22Rv1 (cell line): ENCODE measurements around the gene REPS1.

ENCODE experiments used
- H3K27ac ChIP-seq: fragments of 450-650 bp; 2 replicates; pipeline ENCODE4 v1.5.1; 2017
- CTCF ChIP-seq: fragments of 450-650 bp; IDR thresholded peaks from 2 replicates; pipeline ENCODE4 v1.5.1; 2017; ENCODE audit warnings: mild to moderate bottlenecking
- ZFX ChIP-seq: fragments of 450-650 bp; IDR thresholded peaks from 2 replicates; pipeline ENCODE4 v1.6.1; 2017; ENCODE audit warnings: antibody characterized with exemption, borderline replicate concordance

REPS1 gene

GRCh38 chr6:138958595-138958994, 29.5 kb downstream of the REPS1 start:
- no peak for TF ChIP-seq ZFX
- no peak for TF ChIP-seq CTCF
- H3K27ac ChIP-seq = no peak overlapping the region

- TF ChIP-seq ZFX (no peak), CTCF (no peak)
- no peak overlapping the region for H3K27ac ChIP-seq
Measured at GRCh38 chr6:138957903-138958302, 30.1 kb downstream of the REPS1 start.

- TF ChIP-seq ZFX = no peak
- no peak for TF ChIP-seq CTCF
- H3K27ac ChIP-seq = no peak overlapping the region
Measured at GRCh38 chr6:138957484-138957883, 30.6 kb downstream of the REPS1 start.

GRCh38 chr6:138956244-138956924, 31.7 kb downstream of the REPS1 start:
- no peak for TF ChIP-seq CTCF
- no peak for TF ChIP-seq ZFX
- H3K27ac ChIP-seq = no peak overlapping the region

- TF ChIP-seq CTCF (no peak), ZFX (no peak)
- H3K27ac ChIP-seq = no peak overlapping the region
Measured at GRCh38 chr6:138955262-138955661, 32.8 kb downstream of the REPS1 start.

GRCh38 chr6:138953451-138953850, 34.6 kb downstream of the REPS1 start:
- no peak for TF ChIP-seq CTCF
- TF ChIP-seq ZFX = no peak
- H3K27ac ChIP-seq = no peak overlapping the region

GRCh38 chr6:138948546-138949179, 39.4 kb downstream of the REPS1 start:
- TF ChIP-seq ZFX (no peak), CTCF (no peak)
- H3K27ac ChIP-seq = no peak overlapping the region
